Panc1 (cell line): ENCODE results near the gene NDUFB11. TPM values are rescaled to one million over a fixed set of nuclear protein-coding genes. Genes with fewer than 3 reads are reported as not detected.

Experiments used
- ATAC-seq: fragments of 200-7000 bp; cut with Tn5 transposase; 2 replicates; pipeline ENCODE4 v1.9.1; 2020; ENCODE audit warnings: mild to moderate bottlenecking, moderate library complexity
- BruUV-seq: library from RNA; stranded (reverse); fragments of 400-500 nt; replicated peaks from 2 replicates; lab custom pipeline; 2021; lab: Mats Ljungman, UMichigan
- CTCF ChIA-PET: fragments of 300-600 bp; sonication (Branson Sonifier 250); formaldehyde crosslinking; loops from one replicate; lab custom pipeline; 2022; ENCODE audit warnings: antibody characterized with exemption; lab: Charles Lee
- POLR2A ChIA-PET: fragments of 300-600 bp; sonication (Branson Sonifier 250); formaldehyde crosslinking; loops from one replicate; lab custom pipeline; 2022; ENCODE audit warnings: antibody characterized with exemption; lab: Charles Lee
- DNase-seq: peaks from one replicate; pipeline ENCODE4 v3.0.0-alpha.2; 2010; ENCODE audit warnings: low read depth, low spot score
- H3K27ac ChIP-seq: 2 replicates; pipeline ENCODE4 v1.5.1; 2011; ENCODE audit warnings: mild to moderate bottlenecking, low read length, inconsistent platforms
- H3K27me3 ChIP-seq: fragments of 200-500 bp; sonication (Bioruptor generic); 2 replicates; pipeline ENCODE4 v1.6.0; 2014; ENCODE audit warnings: low read length, inconsistent platforms; ENCODE audit not compliant: control insufficient read depth, insufficient read depth
- H3K36me3 ChIP-seq: fragments of 200-500 bp; sonication (Bioruptor generic); 2 replicates; pipeline ENCODE4 v1.5.1; 2014; ENCODE audit warnings: inconsistent platforms, mild to moderate bottlenecking, low read length, moderate library complexity; ENCODE audit not compliant: control insufficient read depth, insufficient read depth
- H3K4me1 ChIP-seq: 2 replicates; pipeline ENCODE4 v1.5.1; 2011; ENCODE audit warnings: inconsistent platforms, mild to moderate bottlenecking, low read length, moderate library complexity; ENCODE audit not compliant: control insufficient read depth, insufficient read depth
- H3K4me3 ChIP-seq, 2 experiments: 2 replicates each; pipeline ENCODE4 v1.5.1; 2011 to 2012; ENCODE audit warnings: low read depth in 2 of 2, low read length in 2 of 2, mild to moderate bottlenecking in 2 of 2, inconsistent platforms in 1 of 2, moderate library complexity in 1 of 2
- H3K9me3 ChIP-seq: fragments of 200-500 bp; sonication (Bioruptor generic); 2 replicates; pipeline ENCODE4 v1.5.1; 2014; ENCODE audit warnings: low read depth, mild to moderate bottlenecking, inconsistent platforms, low read length, moderate library complexity; ENCODE audit not compliant: control insufficient read depth, insufficient read depth
- POLR2AphosphoS5 ChIP-seq: IDR thresholded peaks from 2 replicates; pipeline ENCODE4 v1.6.1; 2012; ENCODE audit warnings: mild to moderate bottlenecking, low read depth, low read length, moderate library complexity
- SIN3A ChIP-seq: IDR thresholded peaks from 2 replicates; pipeline ENCODE4 v1.6.1; 2012; ENCODE audit warnings: low read depth, mild to moderate bottlenecking, low read length, moderate library complexity, borderline replicate concordance; ENCODE audit not compliant: insufficient read depth
- TCF7L2 ChIP-seq: IDR thresholded peaks from 2 replicates; pipeline ENCODE4 v1.6.1; 2011; ENCODE audit warnings: mild to moderate bottlenecking, low read depth, low read length, inconsistent platforms
- in situ Hi-C: cut with HindIII; loops from 2 replicates; pipeline ENCODE4 v1.10.0; 2016; ENCODE audit warnings: low sequenced_read_pairs, low pct_unique_long_range_greater_than_20kb
- intact Hi-C: fragments of 100-400 bp; cut with micrococcal nuclease; formaldehyde crosslinking; loops from one replicate; pipeline ENCODE4 v1.10.0; 2022; ENCODE audit not compliant: unreplicated experiment
- total RNA-seq: library from RNA; stranded (reverse); gene quantifications from one replicate; pipeline ENCODE4 v1.2.1, GENCODE V29; 2021; ENCODE audit not compliant: unreplicated experiment
- TF ChIP-seq, protein P1 (sequence below), 2 experiments: IDR thresholded peaks; 2 replicates each; pipeline ENCODE4 v1.6.1; 2011 to 2012; ENCODE audit warnings: low read depth in 2 of 2, control low read depth in 1 of 2, low read length in 1 of 2, mild to moderate bottlenecking in 1 of 2, moderate library complexity in 1 of 2; ENCODE audit not compliant: insufficient read depth in 1 of 2
- TF ChIP-seq, protein P2 (sequence below): fragments of 450-650 bp; IDR thresholded peaks from 2 replicates; pipeline ENCODE4 v1.5.1; 2017; ENCODE audit warnings: mild to moderate bottlenecking

Gene NDUFB11
- total RNA-seq, 1 experiment from 2014 or later = 109 TPM

DNA sequence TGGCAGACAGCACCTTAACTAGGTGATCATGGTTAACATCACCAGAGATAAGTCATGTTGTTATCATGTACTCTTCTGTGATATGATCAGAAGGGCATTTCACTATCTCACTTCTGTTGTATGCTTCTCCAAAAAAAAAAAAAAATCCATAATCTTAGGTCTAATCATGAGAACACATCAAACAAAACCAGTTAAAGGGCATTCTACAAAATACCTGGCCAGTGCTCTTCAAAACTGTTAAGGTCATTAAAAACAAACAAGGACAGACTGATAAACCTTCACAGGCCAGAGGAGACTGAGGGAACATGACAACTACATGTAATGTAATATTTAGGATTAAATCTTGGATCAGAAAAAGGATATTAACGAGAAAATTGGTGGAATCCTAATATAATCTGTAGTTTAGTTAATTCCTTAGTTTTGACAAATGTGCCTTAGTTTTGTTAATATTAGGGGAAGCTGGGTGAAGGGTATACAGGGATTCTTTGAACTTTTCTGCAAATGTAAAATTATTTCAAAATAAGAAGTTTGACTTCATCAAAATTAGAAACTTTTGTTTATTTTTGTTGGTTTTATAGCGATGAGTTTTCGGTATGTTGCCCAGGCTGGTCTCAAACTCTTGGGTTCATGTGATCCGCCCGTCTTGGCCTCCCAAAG lies 18.6 kb upstream of the NDUFB11 start:
- no peaks in the 10 kb centered on the region for H3K27me3 ChIP-seq
- in situ Hi-C loops (no loop called here), intact Hi-C loops (no loop called here)
- H3K36me3 ChIP-seq = no peaks in the 10 kb centered on the region
- ChIA-PET CTCF (no interaction called here), POLR2A (no interaction called here)
- ATAC-seq (no peak), DNase-seq (no peak)
- BruUV-seq = no TSS peak
- H3K4me1 ChIP-seq = no peaks in the 10 kb centered on the region
- no peak overlapping the region for H3K4me3 ChIP-seq
- no peak overlapping the region for H3K27ac ChIP-seq
- TF ChIP-seq TCF7L2 = no peak
- TF ChIP-seq, protein P1, sequence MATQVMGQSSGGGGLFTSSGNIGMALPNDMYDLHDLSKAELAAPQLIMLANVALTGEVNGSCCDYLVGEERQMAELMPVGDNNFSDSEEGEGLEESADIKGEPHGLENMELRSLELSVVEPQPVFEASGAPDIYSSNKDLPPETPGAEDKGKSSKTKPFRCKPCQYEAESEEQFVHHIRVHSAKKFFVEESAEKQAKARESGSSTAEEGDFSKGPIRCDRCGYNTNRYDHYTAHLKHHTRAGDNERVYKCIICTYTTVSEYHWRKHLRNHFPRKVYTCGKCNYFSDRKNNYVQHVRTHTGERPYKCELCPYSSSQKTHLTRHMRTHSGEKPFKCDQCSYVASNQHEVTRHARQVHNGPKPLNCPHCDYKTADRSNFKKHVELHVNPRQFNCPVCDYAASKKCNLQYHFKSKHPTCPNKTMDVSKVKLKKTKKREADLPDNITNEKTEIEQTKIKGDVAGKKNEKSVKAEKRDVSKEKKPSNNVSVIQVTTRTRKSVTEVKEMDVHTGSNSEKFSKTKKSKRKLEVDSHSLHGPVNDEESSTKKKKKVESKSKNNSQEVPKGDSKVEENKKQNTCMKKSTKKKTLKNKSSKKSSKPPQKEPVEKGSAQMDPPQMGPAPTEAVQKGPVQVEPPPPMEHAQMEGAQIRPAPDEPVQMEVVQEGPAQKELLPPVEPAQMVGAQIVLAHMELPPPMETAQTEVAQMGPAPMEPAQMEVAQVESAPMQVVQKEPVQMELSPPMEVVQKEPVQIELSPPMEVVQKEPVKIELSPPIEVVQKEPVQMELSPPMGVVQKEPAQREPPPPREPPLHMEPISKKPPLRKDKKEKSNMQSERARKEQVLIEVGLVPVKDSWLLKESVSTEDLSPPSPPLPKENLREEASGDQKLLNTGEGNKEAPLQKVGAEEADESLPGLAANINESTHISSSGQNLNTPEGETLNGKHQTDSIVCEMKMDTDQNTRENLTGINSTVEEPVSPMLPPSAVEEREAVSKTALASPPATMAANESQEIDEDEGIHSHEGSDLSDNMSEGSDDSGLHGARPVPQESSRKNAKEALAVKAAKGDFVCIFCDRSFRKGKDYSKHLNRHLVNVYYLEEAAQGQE (IDR thresholded peaks at IDR 0.05; ENCODE audit: insufficient read depth in 1 of 2, low read depth in 2 of 2, low read length in 1 of 2) = no peak
- TF ChIP-seq, protein P2, sequence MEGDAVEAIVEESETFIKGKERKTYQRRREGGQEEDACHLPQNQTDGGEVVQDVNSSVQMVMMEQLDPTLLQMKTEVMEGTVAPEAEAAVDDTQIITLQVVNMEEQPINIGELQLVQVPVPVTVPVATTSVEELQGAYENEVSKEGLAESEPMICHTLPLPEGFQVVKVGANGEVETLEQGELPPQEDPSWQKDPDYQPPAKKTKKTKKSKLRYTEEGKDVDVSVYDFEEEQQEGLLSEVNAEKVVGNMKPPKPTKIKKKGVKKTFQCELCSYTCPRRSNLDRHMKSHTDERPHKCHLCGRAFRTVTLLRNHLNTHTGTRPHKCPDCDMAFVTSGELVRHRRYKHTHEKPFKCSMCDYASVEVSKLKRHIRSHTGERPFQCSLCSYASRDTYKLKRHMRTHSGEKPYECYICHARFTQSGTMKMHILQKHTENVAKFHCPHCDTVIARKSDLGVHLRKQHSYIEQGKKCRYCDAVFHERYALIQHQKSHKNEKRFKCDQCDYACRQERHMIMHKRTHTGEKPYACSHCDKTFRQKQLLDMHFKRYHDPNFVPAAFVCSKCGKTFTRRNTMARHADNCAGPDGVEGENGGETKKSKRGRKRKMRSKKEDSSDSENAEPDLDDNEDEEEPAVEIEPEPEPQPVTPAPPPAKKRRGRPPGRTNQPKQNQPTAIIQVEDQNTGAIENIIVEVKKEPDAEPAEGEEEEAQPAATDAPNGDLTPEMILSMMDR = no peak
- TF ChIP-seq POLR2AphosphoS5 = no peak
- TF ChIP-seq SIN3A = no peak
- H3K9me3 ChIP-seq = no peaks in the 10 kb centered on the region

DNA sequence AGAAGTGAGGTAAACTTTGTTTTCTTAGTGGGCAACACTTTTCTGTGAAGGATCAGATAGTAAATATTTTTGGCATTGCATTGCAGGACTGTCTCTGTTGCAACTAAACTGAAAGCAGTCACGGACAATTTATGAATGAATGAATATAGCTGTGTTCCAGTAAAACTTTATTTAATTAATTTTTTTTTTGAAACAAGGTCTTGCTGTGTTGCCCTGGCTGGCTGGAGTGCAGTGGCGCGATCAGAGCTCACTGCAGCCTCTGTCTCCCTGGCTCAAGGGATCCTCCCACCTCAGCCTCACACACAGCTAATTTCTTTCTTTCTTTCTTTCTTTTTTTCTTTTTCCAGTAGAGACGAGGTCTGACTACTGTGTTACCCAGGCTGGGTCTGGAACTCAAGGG lies 16.3 kb upstream of the NDUFB11 start:
- H3K36me3 ChIP-seq = no peaks in the 10 kb centered on the region; the same call in 1 of the 2 replicates
- no peak for DNase-seq
- H3K4me1 ChIP-seq = no peaks in the 10 kb centered on the region
- no peak for ATAC-seq
- intact Hi-C loops (no loop called here), in situ Hi-C loops (no loop called here)
- CTCF ChIA-PET = no interaction called here
- no TSS peak for BruUV-seq
- POLR2A ChIA-PET = no interaction called here
- no peak overlapping the region for H3K4me3 ChIP-seq
- no peak overlapping the region for H3K27ac ChIP-seq
- TF ChIP-seq, protein P1 (IDR thresholded peaks at IDR 0.05; ENCODE audit: insufficient read depth in 1 of 2, low read depth in 2 of 2, low read length in 1 of 2) = no peak
- no peak for TF ChIP-seq TCF7L2
- TF ChIP-seq SIN3A = no peak
- TF ChIP-seq POLR2AphosphoS5 = no peak
- no peaks in the 10 kb centered on the region for H3K27me3 ChIP-seq
- H3K9me3 ChIP-seq = no peaks in the 10 kb centered on the region
